C1 segment of cervical spinal cord (tissue), 14 donors: ENCODE data around the gene DNER.

ENCODE experiments used
- DNase-seq, 14 donors: peaks; one replicate each; lab custom pipeline; 2025; lab: John Stamatoyannopoulos, UW

The DNER gene

DNA sequence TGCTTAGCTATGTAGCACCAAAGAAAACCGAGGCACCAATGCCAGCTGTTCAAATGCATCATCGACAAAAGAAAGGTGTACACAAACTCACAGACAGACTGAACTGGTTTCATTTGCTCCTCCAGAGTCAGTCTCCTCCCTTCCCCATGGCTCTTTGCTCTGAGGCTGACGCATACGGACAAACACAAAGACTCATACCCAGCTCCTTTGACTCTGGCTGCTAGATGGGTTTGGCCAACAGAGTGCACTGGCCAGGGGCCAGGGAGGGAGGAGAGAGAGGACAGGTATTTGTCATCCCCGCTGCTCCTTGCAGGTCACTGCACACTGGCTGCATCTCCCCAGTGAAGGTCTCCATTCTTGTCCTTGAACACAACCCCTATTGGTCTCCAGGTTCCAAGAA lies 40.7 kb downstream of the DNER start:
- DNase-seq: peak in 2 of 14 donors; percentile 43 to 59

DNA sequence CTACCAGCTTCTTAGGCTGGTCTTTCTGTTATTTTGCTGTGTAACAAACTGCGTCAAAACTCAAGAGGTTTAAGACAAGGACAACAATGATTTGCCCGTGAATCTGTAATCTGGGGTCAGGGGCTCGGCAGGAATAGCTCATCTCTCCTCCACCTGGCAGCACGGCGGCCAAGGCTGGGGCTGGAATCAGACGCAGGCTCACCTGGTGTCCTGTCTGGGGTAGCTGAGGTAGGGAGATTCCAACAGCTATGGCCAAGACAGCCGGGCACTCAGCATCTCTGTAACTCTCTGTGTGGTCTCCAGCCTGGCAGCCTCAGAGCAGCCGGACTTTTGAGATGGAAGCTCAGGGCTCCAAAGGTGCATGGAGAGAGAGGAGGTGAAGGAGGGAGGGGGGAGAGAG lies 42.3 kb downstream of the DNER start:
- DNase-seq: no peak

DNA sequence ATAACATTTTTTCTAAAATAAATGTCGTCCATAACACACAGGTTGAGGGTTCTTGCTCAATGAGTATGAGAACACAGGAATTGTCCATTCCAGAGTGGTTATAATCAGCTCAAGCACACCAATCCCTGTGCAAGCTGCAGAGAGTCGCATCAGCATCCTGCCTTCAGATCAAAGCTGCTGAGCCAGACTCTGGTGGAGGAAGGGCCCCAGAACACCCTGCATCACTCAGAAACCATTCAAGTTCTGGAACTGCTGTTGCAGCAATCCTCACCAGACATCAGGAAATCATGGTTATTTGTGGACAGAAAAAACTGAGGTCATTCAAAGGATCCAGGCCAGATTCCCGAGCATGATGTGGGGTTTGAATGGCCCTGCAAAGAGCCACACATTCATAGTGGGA lies 44.5 kb downstream of the DNER start:
- DNase-seq: peak in 1 of 14 donors; percentile 22

DNA sequence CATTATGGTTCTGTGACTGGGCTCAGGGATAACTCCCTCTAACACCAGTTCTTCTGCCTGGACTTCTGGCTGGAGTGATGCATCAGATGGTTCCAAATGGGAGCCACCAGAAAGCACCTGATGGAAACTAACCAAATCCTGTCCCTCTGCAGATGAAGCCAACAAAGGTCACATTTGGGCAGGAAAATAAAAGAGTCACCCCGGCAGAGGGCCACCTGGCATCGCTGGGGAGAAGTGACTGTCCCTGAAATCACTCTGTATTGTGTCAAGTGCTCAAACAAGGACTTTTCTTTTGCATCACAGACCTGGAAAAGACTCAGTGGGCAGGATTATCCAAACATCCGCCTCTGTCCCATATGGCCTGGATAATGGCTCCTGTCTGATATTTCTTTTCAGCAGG lies 47.5 kb downstream of the DNER start:
- no peak for DNase-seq

DNA sequence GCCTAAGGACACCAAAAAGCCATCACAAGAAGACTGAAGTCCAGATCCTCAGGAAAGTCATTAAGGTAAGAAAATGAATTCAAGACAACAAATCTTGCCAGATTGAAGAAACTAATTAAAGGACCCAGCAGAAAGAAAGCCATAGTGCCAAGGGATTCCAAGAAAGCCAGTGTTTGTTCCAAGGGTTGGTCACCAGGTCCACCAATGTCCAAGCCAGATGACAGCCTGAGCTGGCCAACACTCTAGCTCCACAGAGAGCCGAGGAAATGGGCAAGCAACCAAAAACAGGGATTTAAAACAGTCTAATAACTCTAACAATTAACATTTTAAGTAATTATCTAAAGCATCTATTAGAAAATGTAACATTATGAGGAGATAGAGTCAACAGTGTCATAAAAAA lies 49.2 kb downstream of the DNER start:
- DNase-seq: peak in 5 of 14 donors; percentile 18 to 45 (median 37)

DNA sequence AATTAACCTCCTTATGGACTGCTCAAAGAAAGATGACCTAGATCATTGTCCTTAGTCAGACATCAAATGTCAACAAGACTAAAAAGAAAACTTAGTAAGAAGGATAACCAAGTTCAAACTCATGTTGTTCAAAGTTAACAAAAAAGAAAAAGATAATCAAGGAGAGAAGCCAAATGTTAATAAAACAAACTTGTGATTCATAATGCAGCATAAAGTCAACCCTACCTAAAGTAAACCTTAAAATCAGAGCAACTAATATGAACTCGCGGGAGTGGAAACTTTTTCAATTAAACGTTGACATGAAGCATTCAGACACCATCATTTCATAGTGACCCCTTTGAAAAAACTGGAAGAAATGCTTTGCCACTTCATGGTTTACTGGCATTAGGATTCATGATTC lies 52.9 kb downstream of the DNER start:
- DNase-seq: no peak

DNA sequence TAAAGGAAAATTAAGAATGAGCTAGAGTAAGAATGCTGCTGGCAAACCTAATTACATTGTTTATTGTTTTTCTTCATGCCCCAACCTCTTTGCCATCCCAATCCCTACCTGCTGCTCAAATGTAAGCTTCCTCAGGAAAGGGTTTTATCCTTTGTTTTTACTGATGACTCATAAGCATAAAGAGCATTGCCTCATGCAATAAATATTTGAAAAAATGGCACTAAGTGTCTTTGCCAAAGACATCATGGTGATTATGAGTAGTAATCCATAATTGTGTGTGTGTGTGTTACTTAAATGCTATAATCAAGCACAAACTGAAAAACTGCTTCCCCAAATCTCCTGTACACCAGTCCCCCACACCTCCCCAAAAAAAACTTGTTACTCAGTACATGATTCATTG lies 53.4 kb downstream of the DNER start:
- DNase-seq: no peak

DNA sequence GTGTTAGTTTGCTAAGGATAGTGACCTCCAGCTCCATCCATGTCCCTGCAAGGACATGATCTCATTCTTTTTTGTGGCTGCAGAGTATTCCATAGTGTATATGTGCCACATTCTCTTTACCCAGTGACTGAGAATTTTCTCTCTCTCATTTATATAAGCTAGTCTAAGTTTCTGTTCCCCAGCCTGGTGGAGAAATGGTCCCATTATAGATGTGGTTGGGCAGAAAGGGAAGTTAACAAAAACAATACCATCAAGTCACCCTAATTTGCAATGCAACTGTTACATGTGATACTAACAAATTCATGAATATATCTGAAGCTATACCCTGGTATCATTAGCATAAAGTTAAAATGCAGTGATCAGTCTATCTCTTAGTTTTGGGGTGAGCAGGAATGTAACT lies 54.0 kb downstream of the DNER start:
- no peak for DNase-seq

DNA sequence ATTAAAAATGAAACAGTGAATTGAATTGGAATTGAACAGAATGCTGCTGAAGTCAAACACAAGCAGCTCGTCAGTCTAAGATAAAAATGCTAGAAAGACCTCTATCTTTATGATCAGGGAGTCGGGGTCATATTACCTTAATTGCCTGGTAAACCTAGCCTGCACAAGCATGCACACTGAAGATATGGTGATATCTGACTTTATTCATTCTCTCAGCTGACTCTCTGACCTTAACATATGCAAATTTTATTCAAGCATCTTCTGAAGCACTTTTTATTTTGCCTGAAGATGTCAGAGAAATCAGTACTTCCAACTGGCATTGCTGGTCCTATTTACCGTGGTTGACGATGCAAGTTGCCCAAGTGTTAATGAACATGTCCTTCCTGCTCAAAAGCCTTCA lies 56.4 kb downstream of the DNER start:
- no peak for DNase-seq

DNA sequence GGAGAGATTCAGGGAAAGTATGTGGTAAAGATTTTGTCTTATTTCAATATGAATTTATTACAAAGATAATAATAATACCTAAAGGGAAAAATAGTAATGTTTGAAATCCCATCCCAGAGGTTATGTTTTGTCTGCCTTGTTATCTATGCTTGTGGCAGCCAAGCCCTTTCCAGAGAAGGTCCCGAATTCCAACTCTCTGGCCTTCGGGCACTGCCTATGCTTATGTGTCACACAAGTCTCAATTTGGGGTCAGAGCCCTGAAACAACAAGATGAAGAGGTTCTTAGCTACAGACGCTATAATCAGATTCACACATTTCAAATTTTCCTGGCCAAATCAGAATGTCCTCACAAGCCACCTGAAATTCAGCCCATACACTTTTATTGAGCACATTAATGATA lies 59.9 kb downstream of the DNER start:
- no peak for DNase-seq

DNA sequence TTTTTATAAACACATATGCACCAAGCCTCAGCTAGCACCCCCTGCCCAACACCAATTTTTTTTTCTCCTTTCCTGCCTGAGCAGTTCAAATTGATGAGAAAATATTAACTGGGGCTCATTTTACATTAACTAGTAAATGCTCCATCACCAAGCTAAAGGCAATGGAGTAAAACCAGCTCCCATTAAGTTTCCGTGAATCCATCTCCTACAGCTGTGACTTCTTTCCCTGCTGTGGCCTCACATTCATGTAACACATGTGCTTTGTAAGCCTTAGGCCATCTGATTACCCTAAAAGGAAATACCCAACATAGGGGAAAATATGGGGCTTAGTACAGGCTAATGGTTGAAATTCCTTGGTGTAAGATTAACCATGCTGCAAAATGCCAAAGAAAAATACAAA lies 60.8 kb downstream of the DNER start:
- no peak for DNase-seq

DNA sequence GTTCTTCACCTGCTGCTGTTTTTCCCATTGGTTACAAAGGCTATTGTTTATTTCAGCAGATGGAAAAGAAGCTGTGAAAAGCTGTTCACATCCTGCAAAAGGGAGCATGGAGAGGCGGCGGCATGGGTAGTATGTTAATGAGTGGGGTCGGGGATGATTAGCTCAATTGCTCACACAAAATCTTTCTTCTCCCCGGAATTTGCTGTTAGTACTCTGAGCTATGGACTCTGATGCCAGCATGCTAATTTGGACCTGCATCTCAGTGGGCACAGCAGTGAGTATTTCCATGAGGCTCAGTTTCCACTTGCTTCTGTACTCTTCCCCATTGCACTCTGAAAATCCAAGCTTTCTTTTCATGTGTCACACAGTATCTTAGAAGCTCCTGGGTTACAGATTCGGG lies 61.6 kb downstream of the DNER start:
- DNase-seq: peak in 1 of 14 donors; percentile 24

DNA sequence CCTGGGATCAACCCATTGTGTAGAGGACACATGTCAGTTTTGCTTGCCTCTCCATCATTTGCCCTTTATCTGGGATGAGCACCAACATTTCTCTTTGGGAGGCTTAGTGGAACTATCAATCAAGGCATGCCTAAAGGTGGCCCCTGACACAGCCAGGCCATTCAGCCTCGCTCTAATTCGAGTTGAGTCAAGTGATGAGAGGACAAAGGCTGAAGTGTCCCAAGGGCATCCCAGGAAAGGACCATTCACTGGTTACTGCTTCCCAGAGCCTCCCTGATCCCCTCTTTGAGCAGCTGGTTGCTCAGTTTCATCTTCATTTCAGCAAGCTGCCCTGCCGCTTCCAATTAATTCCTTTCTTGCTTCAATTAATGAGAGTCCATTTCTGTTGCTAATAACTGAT lies 63.5 kb downstream of the DNER start:
- peak in 4 of 14 donors; percentile 10 to 47 (median 21) for DNase-seq

DNA sequence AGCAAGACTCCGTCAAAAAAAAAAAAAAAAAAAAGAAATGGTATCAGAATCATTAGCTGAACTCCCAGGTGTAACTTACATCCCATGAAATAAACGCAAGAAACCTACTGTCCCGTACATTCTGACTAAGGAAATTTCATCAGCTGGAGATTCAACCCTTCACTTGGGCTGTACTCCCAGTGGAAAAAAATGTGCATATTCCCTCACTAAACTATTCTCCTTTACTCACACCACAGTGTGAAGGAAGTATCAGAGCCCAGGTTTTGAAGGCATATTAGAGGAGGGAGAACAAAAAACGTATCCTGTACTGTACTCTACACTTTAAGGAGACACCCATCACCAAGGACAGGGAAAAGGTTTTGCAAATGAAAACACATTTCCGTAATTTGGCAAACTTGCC lies 64.3 kb downstream of the DNER start:
- DNase-seq: no peak

DNA sequence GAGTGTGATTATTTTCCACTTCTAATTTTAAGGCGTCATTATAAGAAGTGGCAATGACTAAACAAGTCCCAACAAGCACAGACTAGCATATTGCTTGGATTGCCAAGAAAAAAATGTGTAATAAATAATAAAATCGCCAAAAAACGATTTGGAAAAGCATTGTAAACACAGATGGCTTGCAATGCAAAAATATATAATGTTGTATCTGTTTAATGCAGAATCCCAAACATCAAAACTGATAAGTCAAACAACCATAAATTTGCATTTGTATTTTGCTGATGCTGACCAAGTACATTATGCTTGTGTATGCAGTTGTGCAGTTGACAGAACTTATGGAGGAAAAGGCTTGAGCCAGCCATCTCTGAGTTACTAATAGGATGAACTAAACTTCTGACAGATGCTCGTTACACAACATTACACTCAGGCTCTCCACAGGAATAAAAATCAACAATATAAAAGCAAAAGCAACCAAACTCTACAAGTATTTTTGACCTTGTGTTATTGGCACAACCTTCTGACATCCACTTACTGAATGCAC lies 68.1 kb downstream of the DNER start:
- no peak for DNase-seq

DNA sequence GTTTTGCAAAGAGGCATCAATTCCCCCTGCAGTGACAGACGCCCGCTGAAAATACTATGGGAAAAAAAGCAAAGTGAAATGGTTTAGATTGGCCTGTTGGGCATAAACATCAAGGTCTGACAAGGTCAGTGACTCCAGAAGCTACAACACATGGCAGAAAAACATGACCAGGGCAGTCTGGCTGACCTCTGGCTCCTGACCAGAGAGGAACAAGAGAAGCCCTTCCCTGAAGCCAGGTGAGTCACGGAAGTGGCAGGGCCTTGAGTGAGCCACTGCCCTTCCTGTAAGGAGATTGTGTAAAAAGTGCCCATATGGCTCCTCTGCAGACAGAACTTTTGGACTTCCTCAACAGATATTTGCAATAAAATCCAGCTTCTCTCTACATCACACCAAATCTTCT lies 72.0 kb downstream of the DNER start:
- DNase-seq: peak in 1 of 14 donors; percentile 36

DNA sequence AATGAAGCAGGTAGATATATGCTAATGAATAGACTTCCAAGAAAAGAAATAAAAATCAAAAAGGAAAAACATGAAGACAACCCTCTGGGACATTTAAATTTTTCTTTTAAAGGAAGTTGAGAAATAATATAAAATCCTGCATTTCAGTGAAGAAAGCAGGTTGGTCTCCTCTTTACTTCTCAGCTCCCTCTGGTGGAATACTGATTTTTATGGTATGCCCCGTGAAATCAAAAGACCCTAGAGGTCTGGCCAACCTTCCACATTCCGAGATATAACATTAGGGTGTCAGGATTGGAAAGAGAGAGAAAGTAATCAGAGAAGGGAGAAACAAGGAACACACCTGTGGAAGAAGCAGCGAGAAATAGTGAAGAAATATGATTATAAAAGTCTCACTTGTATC lies 72.7 kb downstream of the DNER start:
- DNase-seq: no peak

DNA sequence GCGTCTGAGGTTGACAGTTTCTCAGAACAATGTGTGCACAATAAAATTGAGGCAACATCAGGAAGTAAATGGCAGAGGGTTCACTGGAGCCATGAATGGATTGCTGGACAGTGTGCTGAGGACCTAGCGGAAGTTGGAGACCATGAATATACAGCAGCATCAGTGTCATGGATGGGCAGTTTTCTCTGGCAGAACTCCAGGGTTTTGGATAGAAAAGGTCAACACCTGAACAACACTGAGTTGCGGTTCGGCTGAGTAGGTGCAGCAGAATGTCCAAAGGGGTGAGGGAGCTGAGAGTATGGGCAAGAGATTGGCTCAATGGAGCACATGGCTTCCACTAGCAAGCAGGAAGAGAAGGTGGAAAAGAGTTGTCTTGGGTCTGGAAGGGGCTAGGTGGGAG lies 73.7 kb downstream of the DNER start:
- no peak for DNase-seq

DNA sequence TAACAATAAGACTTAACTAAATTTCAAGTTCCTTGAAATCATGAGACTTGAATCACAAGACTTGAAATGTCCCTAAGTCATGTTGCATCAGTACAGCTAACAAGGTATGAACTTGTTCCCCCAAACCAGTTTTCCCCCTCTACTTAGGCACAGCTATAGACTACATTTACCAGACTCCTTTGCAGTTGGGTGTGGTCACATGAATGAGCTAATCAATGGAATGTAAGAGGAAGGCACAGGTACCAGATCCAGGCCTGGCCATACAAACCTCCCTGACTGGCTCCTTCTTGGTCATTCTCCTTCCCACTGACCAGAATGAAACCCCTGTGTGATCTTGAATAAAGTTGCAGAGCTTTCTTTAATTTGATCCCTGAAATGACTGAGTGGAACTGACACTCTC lies 77.8 kb downstream of the DNER start:
- no peak for DNase-seq

DNA sequence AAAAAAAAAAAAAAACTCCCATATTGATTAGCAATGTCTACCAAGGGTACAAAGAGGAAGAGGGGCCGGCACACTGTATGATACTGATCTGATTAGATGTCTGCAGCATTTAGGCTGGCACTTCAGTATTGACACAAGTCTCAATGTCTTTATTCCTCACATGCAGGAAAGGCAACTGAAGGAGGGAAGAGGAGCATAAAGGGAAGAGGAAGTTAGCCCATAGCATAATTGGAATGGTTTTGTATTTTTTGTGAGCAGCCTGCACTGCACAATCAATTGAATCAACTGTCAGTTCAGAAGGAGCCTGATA lies 79.0 kb downstream of the DNER start:
- DNase-seq: no peak

DNA sequence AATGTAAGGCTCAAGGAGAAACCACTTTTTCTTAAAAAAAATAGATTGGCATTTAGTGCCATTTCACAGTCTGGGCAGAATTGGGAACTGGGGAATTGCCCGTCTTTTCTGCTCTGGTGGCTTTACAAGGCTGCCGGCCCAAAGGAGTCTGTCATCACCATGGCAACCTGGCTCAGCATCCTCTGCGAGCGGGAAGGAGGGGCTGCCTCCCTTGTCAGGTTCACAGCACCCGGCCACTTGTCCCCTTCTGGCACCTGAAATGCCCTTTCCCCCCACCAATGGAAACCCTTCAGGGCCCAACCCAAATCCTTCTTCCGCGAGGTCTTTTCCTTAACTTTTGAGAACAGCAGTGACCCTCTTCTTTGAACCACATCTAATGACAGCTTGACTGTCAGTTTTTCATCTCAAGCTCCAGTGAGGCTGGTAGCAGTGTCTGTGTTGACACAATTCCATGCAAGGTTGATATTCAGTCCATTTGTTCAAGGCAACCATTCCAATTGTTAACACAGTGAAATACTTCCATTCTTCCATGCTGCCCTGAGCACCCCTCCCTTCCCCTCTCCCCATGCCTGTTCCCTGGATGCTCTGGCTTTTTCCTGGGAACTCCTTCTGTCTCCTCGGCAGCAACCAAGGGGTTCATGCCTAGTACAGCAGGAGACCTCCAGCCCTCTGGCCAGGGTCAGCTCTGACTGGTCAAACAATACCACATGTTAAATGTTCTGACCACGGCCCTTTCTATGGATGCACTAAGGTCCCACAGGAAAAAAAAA lies 79.6 kb downstream of the DNER start:
- peak in 12 of 14 donors; percentile 19 to 84 (median 54) for DNase-seq

DNA sequence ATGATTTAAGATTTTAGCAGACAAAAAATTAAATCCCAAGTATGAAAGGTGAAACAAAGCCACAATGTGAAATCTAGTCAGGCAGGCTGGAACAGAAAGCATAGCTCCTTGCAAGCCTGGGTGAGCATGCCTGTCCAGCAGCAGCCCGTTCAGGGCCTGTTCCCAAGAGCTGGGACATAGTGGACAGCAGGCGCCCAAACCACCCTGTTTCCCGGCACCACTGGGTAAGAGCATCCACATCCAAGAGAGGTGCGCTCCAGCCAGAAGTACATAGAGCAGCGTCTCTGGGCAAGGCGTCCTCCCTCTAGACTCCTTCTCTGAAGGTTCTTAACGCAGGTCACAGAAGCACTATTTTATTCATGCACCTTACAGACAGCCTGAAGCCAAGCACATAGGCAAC lies 80.8 kb downstream of the DNER start:
- peak in 6 of 14 donors; percentile 17 to 80 (median 32) for DNase-seq

DNA sequence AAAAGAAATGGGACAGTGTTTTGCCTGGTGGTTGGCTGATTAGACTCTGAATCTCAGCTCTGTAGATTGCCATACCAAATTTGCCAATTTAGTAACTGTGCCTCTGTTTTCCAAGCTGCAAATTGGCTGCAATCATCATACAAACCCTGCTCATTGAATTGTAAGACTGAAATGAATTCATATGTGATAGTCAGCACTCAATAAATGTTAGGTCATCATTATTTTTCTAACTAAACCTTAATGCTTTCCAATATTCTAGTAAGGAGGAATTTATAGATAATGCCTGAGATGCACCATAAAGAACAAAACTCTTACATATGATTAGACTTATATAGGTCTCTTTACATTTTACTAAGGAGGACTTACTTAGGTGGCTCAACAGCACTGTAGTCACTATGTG lies 85.3 kb downstream of the DNER start:
- DNase-seq: no peak

DNA sequence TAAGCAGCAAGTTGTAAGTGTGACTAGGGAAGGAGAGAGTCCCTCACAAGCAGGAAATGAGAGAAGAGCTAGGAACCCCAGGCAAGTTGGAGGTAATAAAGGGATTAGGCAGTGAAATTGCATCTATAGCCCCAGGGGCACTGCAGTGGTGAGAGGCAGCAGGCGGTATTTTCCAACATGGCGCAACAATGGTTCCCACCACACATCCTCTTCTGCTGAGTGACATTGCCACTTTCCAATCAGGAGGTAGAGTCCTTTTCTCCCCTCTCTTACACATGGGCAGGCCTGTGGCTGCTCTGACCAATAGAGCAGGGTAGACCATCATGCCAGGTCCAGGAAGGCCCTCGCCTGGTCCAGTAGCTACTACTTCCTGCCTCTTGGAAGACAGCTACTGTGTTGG lies 86.6 kb downstream of the DNER start:
- no peak for DNase-seq
